MM.1S (cell line): Measurements from ENCODE around the gene KRT28.

Experiments
- CTCF ChIP-seq: fragments of 300-600 bp; sonication (generic); IDR thresholded peaks from 2 replicates; pipeline ENCODE4 v1.5.1; 2016; ENCODE audit warnings: antibody characterized with exemption, low read length, mixed read lengths
- EZH2 ChIP-seq: fragments of 300-600 bp; sonication (generic); optimal IDR thresholded peaks from 2 replicates; pipeline ENCODE3; 2017; ENCODE audit warnings: low read depth, mild to moderate bottlenecking, antibody characterized with exemption, low read length, mixed read lengths

DNA sequence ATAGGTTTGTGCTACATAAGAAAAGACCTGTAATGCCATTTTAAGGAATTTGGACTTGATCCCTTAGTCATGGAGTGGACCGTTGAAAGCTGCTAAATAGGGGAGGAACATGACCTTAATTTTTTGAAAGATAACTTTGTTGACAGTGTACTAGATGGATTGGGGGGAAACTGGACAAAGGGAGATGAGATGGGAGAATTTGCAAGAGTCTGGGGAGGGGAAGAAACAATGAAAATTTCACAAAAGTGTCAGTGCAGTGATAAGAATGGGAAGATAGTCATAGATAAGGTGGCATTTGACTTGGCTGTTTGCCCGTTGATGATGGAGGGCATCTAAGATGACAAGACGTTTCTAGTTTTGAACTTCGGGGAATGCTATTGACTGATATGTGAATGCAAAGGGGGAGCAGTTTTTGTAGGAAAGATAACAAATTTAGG, 44.9 kb upstream of the KRT28 start:
- TF ChIP-seq CTCF (no peak), EZH2 (no peak)
